ENCODE measurements around the gene SMIM20.

SMIM20 gene

GRCh38 chr4:25938366-25938765 is 24.3 kb downstream of the SMIM20 start:
- H3K27me3 ChIP-seq (ENCODE audit: insufficient read depth, low read length, poor library complexity, severe bottlenecking) = no peaks in the 10 kb centered on the region
- H3K9ac ChIP-seq (ENCODE audit: low read depth, low read length, poor library complexity, severe bottlenecking) = no peak overlapping the region
- no peak overlapping the region for H2AFZ ChIP-seq (ENCODE audit: low read length)
- no peaks in the 10 kb centered on the region for H3K9me3 ChIP-seq (ENCODE audit: insufficient read depth, low read depth, low read length)
- H3K79me2 ChIP-seq (ENCODE audit: insufficient read depth, low read length) = no peaks in the 10 kb centered on the region
- no peaks in the 10 kb centered on the region for H4K20me1 ChIP-seq (ENCODE audit: insufficient read depth, low read length, poor library complexity, severe bottlenecking)
- H3K36me3 ChIP-seq (ENCODE audit: insufficient read depth, low read length) = no peaks in the 10 kb centered on the region
- TF ChIP-seq, protein P1, sequence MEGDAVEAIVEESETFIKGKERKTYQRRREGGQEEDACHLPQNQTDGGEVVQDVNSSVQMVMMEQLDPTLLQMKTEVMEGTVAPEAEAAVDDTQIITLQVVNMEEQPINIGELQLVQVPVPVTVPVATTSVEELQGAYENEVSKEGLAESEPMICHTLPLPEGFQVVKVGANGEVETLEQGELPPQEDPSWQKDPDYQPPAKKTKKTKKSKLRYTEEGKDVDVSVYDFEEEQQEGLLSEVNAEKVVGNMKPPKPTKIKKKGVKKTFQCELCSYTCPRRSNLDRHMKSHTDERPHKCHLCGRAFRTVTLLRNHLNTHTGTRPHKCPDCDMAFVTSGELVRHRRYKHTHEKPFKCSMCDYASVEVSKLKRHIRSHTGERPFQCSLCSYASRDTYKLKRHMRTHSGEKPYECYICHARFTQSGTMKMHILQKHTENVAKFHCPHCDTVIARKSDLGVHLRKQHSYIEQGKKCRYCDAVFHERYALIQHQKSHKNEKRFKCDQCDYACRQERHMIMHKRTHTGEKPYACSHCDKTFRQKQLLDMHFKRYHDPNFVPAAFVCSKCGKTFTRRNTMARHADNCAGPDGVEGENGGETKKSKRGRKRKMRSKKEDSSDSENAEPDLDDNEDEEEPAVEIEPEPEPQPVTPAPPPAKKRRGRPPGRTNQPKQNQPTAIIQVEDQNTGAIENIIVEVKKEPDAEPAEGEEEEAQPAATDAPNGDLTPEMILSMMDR (conservative IDR thresholded peaks at IDR 0.05; ENCODE audit: low read length) = no peak
- TF ChIP-seq EZH2phosphoT487 (IDR thresholded peaks at IDR 0.05; ENCODE audit: borderline replicate concordance) = no peak
- no peaks in the 10 kb centered on the region for H3K4me1 ChIP-seq (ENCODE audit: insufficient read depth, low read length, poor library complexity, severe bottlenecking)
- H3K9me2 ChIP-seq (replicated peaks; ENCODE audit: low read depth, low read length) = no peaks in the 10 kb centered on the region
- H3K4me3 ChIP-seq (ENCODE audit: low read length, poor library complexity, severe bottlenecking) = no peak overlapping the region
- H3F3A ChIP-seq (ENCODE audit: low read depth) = no peaks in the 10 kb centered on the region
- H3K4me2 ChIP-seq (ENCODE audit: low read depth, low read length, poor library complexity, severe bottlenecking) = no peak overlapping the region

GRCh38 chr4:25938787-25939186 is 24.8 kb downstream of the SMIM20 start:
- no peak overlapping the region for H3K4me3 ChIP-seq (ENCODE audit: low read length, poor library complexity, severe bottlenecking)

GRCh38 chr4:25939330-25939729 is 25.3 kb downstream of the SMIM20 start:
- Histone ChIP-seq H4K20me1 (ENCODE audit: insufficient read depth, low read length, poor library complexity, severe bottlenecking) (no peaks in the 10 kb centered on the region), H3K4me1 (ENCODE audit: insufficient read depth, low read length, poor library complexity, severe bottlenecking) (no peaks in the 10 kb centered on the region), H3F3A (ENCODE audit: low read depth) (no peaks in the 10 kb centered on the region), H2AFZ (ENCODE audit: low read length) (no peak overlapping the region), H3K9me3 (ENCODE audit: insufficient read depth, low read depth, low read length) (no peaks in the 10 kb centered on the region), H3K4me3 (ENCODE audit: low read length, poor library complexity, severe bottlenecking) (no peak overlapping the region), H3K9ac (ENCODE audit: low read depth, low read length, poor library complexity, severe bottlenecking) (no peak overlapping the region), H3K9me2 (replicated peaks; ENCODE audit: low read depth, low read length) (no peaks in the 10 kb centered on the region), H3K4me2 (ENCODE audit: low read depth, low read length, poor library complexity, severe bottlenecking) (no peak overlapping the region), H3K27me3 (ENCODE audit: insufficient read depth, low read length, poor library complexity, severe bottlenecking) (no peaks in the 10 kb centered on the region), H3K36me3 (ENCODE audit: insufficient read depth, low read length) (no peaks in the 10 kb centered on the region), H3K79me2 (ENCODE audit: insufficient read depth, low read length) (no peaks in the 10 kb centered on the region)
- TF ChIP-seq EZH2phosphoT487 (IDR thresholded peaks at IDR 0.05; ENCODE audit: borderline replicate concordance) = no peak
- TF ChIP-seq, protein P1 (conservative IDR thresholded peaks at IDR 0.05; ENCODE audit: low read length) = no peak

More at GRCh38 chr4:25938787-25939186, 24.8 kb downstream of the SMIM20 start:
- no peaks in the 10 kb centered on the region for H3K4me1 ChIP-seq (ENCODE audit: insufficient read depth, low read length, poor library complexity, severe bottlenecking)
- H3K27me3 ChIP-seq (ENCODE audit: insufficient read depth, low read length, poor library complexity, severe bottlenecking) = no peaks in the 10 kb centered on the region
- H3K79me2 ChIP-seq (ENCODE audit: insufficient read depth, low read length) = no peaks in the 10 kb centered on the region
- H3K36me3 ChIP-seq (ENCODE audit: insufficient read depth, low read length) = no peaks in the 10 kb centered on the region
- no peaks in the 10 kb centered on the region for H3K9me2 ChIP-seq (replicated peaks; ENCODE audit: low read depth, low read length)
- TF ChIP-seq EZH2phosphoT487 (IDR thresholded peaks at IDR 0.05; ENCODE audit: borderline replicate concordance) = no peak
- TF ChIP-seq, protein P1 (conservative IDR thresholded peaks at IDR 0.05; ENCODE audit: low read length) = no peak
- no peak overlapping the region for H2AFZ ChIP-seq (ENCODE audit: low read length)
- H3F3A ChIP-seq (ENCODE audit: low read depth) = no peaks in the 10 kb centered on the region
- H3K9me3 ChIP-seq (ENCODE audit: insufficient read depth, low read depth, low read length) = no peaks in the 10 kb centered on the region
- no peak overlapping the region for H3K9ac ChIP-seq (ENCODE audit: low read depth, low read length, poor library complexity, severe bottlenecking)
- no peak overlapping the region for H3K4me2 ChIP-seq (ENCODE audit: low read depth, low read length, poor library complexity, severe bottlenecking)
- no peaks in the 10 kb centered on the region for H4K20me1 ChIP-seq (ENCODE audit: insufficient read depth, low read length, poor library complexity, severe bottlenecking)
